ENCODE results near the gene TTLL10. TPM values are rescaled to one million over a fixed set of nuclear protein-coding genes. Genes with fewer than 3 reads are reported as not detected.

The TTLL10 gene
- total RNA-seq, 1 donor from 2014 or later = not detected

DNA sequence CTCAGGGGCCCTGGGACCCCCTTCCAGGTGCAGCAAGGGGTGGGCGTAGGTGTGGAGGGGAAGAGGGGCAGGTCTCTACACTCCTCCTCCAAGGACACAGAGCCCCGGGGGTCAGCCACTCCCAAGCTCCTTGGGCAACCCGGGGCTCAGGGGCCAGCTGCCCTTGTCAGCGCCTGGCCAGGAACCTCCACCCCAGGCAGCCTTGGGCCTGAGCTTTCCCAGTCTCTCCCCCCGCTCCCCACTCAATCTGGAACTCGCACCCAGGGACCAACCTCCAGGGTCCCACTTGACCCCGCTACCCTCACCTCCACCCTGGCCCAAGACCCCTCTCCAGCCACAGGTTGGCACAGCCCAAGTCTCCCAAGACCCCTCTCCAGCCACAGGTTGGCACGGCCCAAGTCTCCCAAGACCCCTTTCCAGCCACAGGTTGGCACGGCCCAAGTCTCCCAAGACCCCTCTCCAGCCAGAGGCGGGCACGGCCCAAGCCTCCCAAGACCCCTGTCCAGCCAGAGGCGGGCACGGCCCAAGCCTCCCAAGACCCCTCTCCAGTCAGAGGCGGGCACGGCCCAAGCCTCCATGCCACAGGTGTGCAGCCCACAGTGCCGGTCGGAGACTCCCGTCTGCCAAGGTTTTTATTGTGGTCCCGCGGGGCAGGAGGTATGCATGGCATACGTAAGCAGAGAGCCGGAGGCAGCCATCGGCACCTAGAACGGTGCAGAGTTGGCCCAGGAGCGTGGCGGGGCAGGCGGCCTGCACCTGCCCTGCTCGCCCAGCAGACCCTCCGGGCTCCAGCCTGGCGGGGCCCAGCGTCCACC is 37.3 kb downstream of the TTLL10 start:
- peaks cover 2% of the 10 kb centered on the region for H3K27me3 Mint-ChIP-seq (ENCODE audit: low read depth, unreplicated experiment)
- Histone ChIP-seq H2AFZ (ENCODE audit: low read depth, low read length) (no peak overlapping the region), H3K36me3 (ENCODE audit: insufficient read depth, low read length) (no peaks in the 10 kb centered on the region), H3K27me3 (ENCODE audit: insufficient read depth, low read length) (peaks cover 3% of the 10 kb centered on the region), H3K9me3 (ENCODE audit: insufficient read depth, low read depth, low read length) (no peaks in the 10 kb centered on the region), H3K4me3 (ENCODE audit: insufficient read depth, low read depth, low read length) (no peak overlapping the region), H4K20me1 (ENCODE audit: insufficient read depth, low read length) (peaks cover 7% of the 10 kb centered on the region), H3K79me2 (ENCODE audit: insufficient read depth, low read length) (no peaks in the 10 kb centered on the region), H3K9ac (ENCODE audit: low read length) (no peak overlapping the region), H3K27ac (ENCODE audit: low read depth, low read length) (no peak overlapping the region), H3K4me1 (ENCODE audit: insufficient read depth, low read length) (peaks cover 27% of the 10 kb centered on the region), H3K4me2 (ENCODE audit: low read length) (no peak overlapping the region)
- DNase-seq (ENCODE audit: low read depth) = no peak
- no peak overlapping the region for H3K4me3 Mint-ChIP-seq (ENCODE audit: unreplicated experiment)
- peaks cover 7% of the 10 kb centered on the region for H3K4me1 Mint-ChIP-seq (ENCODE audit: low read depth, unreplicated experiment)
- no peaks in the 10 kb centered on the region for H3K36me3 Mint-ChIP-seq (ENCODE audit: low read depth, unreplicated experiment)
- no peak for FAIRE-seq
- no peak overlapping the region for H3K27ac Mint-ChIP-seq (ENCODE audit: unreplicated experiment)
- TF ChIP-seq, protein P1, sequence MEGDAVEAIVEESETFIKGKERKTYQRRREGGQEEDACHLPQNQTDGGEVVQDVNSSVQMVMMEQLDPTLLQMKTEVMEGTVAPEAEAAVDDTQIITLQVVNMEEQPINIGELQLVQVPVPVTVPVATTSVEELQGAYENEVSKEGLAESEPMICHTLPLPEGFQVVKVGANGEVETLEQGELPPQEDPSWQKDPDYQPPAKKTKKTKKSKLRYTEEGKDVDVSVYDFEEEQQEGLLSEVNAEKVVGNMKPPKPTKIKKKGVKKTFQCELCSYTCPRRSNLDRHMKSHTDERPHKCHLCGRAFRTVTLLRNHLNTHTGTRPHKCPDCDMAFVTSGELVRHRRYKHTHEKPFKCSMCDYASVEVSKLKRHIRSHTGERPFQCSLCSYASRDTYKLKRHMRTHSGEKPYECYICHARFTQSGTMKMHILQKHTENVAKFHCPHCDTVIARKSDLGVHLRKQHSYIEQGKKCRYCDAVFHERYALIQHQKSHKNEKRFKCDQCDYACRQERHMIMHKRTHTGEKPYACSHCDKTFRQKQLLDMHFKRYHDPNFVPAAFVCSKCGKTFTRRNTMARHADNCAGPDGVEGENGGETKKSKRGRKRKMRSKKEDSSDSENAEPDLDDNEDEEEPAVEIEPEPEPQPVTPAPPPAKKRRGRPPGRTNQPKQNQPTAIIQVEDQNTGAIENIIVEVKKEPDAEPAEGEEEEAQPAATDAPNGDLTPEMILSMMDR (IDR thresholded peaks at IDR 0.05; ENCODE audit: insufficient read depth, low read depth, low read length) = no peak
- TF ChIP-seq EZH2 (IDR thresholded peaks at IDR 0.05; ENCODE audit: insufficient read depth, low read length) = no peak
- no peaks in the 10 kb centered on the region for H3K9me3 Mint-ChIP-seq (ENCODE audit: unreplicated experiment)

DNA sequence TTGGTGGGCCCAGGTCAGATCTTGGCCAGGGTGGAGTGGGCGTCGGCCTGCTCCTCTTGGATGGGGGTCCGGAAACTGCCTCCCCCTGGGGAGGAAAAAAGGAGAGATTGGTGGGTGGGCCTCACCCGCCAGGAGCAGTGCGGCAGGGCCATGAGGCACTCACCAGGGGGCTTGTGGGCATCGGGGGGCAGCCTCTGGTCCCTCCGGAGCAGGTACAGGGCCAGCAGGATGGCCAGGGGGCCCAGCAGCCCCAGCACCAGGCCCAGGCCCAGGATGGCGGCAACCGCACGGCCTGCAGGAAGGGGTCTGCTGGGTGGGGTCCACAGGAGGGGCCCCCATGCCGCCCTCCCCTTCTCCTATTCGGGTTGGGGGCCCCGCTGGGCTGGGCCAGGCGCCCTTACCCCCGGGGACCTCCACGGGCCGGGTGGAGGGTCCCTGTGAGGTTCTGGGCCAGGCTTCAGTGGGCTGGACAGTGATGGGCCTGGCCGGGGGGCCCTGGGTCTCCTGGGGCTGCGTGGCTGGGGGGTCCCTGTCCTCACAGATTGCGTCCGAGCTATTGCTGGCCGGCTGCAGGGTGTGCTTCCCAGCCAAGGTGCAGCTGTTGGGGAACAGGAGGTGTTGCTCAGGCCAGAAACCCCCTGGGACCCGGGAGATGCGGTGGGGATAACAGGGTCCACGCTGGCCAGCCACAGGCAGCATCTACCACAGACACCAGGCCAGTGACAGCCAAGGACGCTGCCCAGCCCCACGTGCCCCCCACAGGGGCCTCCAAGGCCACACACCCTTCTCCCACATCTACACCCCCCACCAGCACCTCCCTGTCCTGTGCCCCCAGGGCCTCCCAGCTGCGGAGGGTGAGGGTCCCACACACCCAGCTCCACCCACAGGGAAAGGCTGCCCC is 38.1 kb downstream of the TTLL10 start:
- no peak overlapping the region for H3K4me3 ChIP-seq (ENCODE audit: insufficient read depth, low read depth, low read length)
- H3K4me2 ChIP-seq (ENCODE audit: low read length) = no peak overlapping the region
- H2AFZ ChIP-seq (ENCODE audit: low read depth, low read length) = no peak overlapping the region
- Mint-ChIP-seq H3K27ac (ENCODE audit: unreplicated experiment) (no peak overlapping the region), H3K9me3 (ENCODE audit: unreplicated experiment) (no peaks in the 10 kb centered on the region), H3K36me3 (ENCODE audit: low read depth, unreplicated experiment) (peaks cover 3% of the 10 kb centered on the region), H3K27me3 (ENCODE audit: low read depth, unreplicated experiment) (peaks cover 2% of the 10 kb centered on the region), H3K4me1 (ENCODE audit: low read depth, unreplicated experiment) (peaks cover 7% of the 10 kb centered on the region), H3K4me3 (ENCODE audit: unreplicated experiment) (no peak overlapping the region)
- H3K27ac ChIP-seq (ENCODE audit: low read depth, low read length) = no peak overlapping the region
- no peaks in the 10 kb centered on the region for H3K36me3 ChIP-seq (ENCODE audit: insufficient read depth, low read length)
- TF ChIP-seq, protein P1 (IDR thresholded peaks at IDR 0.05; ENCODE audit: insufficient read depth, low read depth, low read length) = no peak
- TF ChIP-seq EZH2 (IDR thresholded peaks at IDR 0.05; ENCODE audit: insufficient read depth, low read length) = no peak
- no peak for DNase-seq (ENCODE audit: low read depth)
- no peaks in the 10 kb centered on the region for H3K79me2 ChIP-seq (ENCODE audit: insufficient read depth, low read length)
- H3K9me3 ChIP-seq (ENCODE audit: insufficient read depth, low read depth, low read length) = no peaks in the 10 kb centered on the region
- H4K20me1 ChIP-seq (ENCODE audit: insufficient read depth, low read length) = peaks cover 12% of the 10 kb centered on the region
- FAIRE-seq = no peak
- H3K27me3 ChIP-seq (ENCODE audit: insufficient read depth, low read length) = no peaks in the 10 kb centered on the region
- peaks cover 18% of the 10 kb centered on the region for H3K4me1 ChIP-seq (ENCODE audit: insufficient read depth, low read length)
- H3K9ac ChIP-seq (ENCODE audit: low read length) = no peak overlapping the region

Measured in astrocyte (in vitro differentiated cells and primary cell).